HEK293 (cell line): ENCODE measurements around the gene DCN.

Experiments
- CTCF ChIA-PET: fragments of 350-600 bp; formaldehyde crosslinking; extraction: SDS; loops from one replicate; lab custom pipeline; 2021; ENCODE audit warnings: antibody characterized with exemption; lab: Yijun Ruan, JAX
- POLR2A ChIA-PET: fragments of 300-600 bp; formaldehyde crosslinking; extraction: SDS; loops from one replicate; lab custom pipeline; 2020; ENCODE audit warnings: antibody characterized with exemption, inconsistent platforms; lab: Yijun Ruan, JAX
- H3K27ac ChIP-seq: fragments of 200-500 bp; sonication (Bioruptor generic); 2 replicates; pipeline ENCODE4 v1.5.1; 2014; ENCODE audit warnings: low read depth, low read length, control low read depth, inconsistent platforms; ENCODE audit errors: extremely low read depth
- H3K36me3 ChIP-seq, 2 experiments: fragments of 200-500 bp in 1 of 2; sonication (Bioruptor generic) in 1 of 2; 1 replicate in 1 of 2; 2 replicates in 1 of 2; pipeline ENCODE4 v1.5.1; 2014 to 2017; ENCODE audit warnings: inconsistent platforms in 2 of 2, low read length in 2 of 2; ENCODE audit not compliant: control insufficient read depth in 2 of 2, insufficient read depth in 1 of 2
- H3K4me1 ChIP-seq: fragments of 200-500 bp; sonication (Bioruptor generic); 2 replicates; pipeline ENCODE4 v1.5.1; 2014; ENCODE audit warnings: mild to moderate bottlenecking, low read length, inconsistent platforms; ENCODE audit not compliant: control insufficient read depth, insufficient read depth
- H3K4me3 ChIP-seq: 2 replicates; pipeline ENCODE4 v1.5.1; 2011; ENCODE audit warnings: low read depth, mild to moderate bottlenecking, control low read depth, low read length, moderate library complexity
- H3K9me3 ChIP-seq: fragments of 200-500 bp; sonication (Bioruptor generic); 2 replicates; pipeline ENCODE4 v1.5.1; 2014; ENCODE audit warnings: low read depth, low read length, inconsistent platforms; ENCODE audit not compliant: control insufficient read depth, insufficient read depth
- BCL11B ChIP-seq: fragments of 450-650 bp; formaldehyde crosslinking; IDR thresholded peaks from 2 replicates; pipeline ENCODE4 v1.5.1; 2016; ENCODE audit warnings: low read depth, missing biosample characterization, missing genetic modification characterization
- GLIS1 ChIP-seq: fragments of 450-650 bp; formaldehyde crosslinking; IDR thresholded peaks from 2 replicates; pipeline ENCODE4 v1.5.1; 2016; ENCODE audit warnings: missing biosample characterization, missing genetic modification characterization
- MZF1 ChIP-seq: fragments of 450-650 bp; formaldehyde crosslinking; IDR thresholded peaks from 2 replicates; pipeline ENCODE4 v1.5.1; 2017; ENCODE audit warnings: missing biosample characterization, missing genetic modification characterization, borderline replicate concordance
- REST ChIP-seq: fragments of 450-650 bp; formaldehyde crosslinking; IDR thresholded peaks from 2 replicates; pipeline ENCODE4 v1.5.1; 2016; ENCODE audit warnings: missing biosample characterization, missing genetic modification characterization
- SCRT1 ChIP-seq: fragments of 450-650 bp; formaldehyde crosslinking; IDR thresholded peaks from 2 replicates; pipeline ENCODE4 v1.5.1; 2016; ENCODE audit warnings: missing biosample characterization, missing genetic modification characterization, borderline replicate concordance
- SP7 ChIP-seq: fragments of 450-650 bp; formaldehyde crosslinking; IDR thresholded peaks from 2 replicates; pipeline ENCODE4 v1.5.1; 2016; ENCODE audit warnings: missing biosample characterization, missing genetic modification characterization
- ZNF132 ChIP-seq: fragments of 450-650 bp; formaldehyde crosslinking; IDR thresholded peaks from 2 replicates; pipeline ENCODE4 v1.5.1; 2017; ENCODE audit warnings: missing biosample characterization, missing genetic modification characterization, borderline replicate concordance
- ZNF169 ChIP-seq: fragments of 450-650 bp; formaldehyde crosslinking; IDR thresholded peaks from 2 replicates; pipeline ENCODE4 v1.5.1; 2016; ENCODE audit warnings: missing biosample characterization, missing genetic modification characterization
- ZNF248 ChIP-seq: fragments of 450-650 bp; formaldehyde crosslinking; IDR thresholded peaks from 2 replicates; pipeline ENCODE4 v1.5.1; 2017; ENCODE audit warnings: missing biosample characterization, missing genetic modification characterization
- ZNF266 ChIP-seq: fragments of 450-650 bp; formaldehyde crosslinking; IDR thresholded peaks from 2 replicates; pipeline ENCODE4 v1.5.1; 2016; ENCODE audit warnings: missing biosample characterization, missing genetic modification characterization, low read depth
- ZNF274 ChIP-seq, 2 experiments: fragments of 200-500 bp in 1 of 2; fragments of 450-650 bp in 1 of 2; sonication (Bioruptor generic) in 1 of 2; formaldehyde crosslinking in 1 of 2; IDR thresholded peaks; 2 replicates each; pipeline versions ENCODE4 v1.5.1 to v1.6.1; 2014 to 2016; ENCODE audit warnings: borderline replicate concordance in 1 of 2, inconsistent platforms in 1 of 2, low read length in 1 of 2, missing biosample characterization in 1 of 2, missing genetic modification characterization in 1 of 2
- ZNF354C ChIP-seq: fragments of 450-650 bp; formaldehyde crosslinking; IDR thresholded peaks from 2 replicates; pipeline ENCODE4 v1.5.1; 2016; ENCODE audit warnings: missing biosample characterization, missing genetic modification characterization, low read depth, borderline replicate concordance
- ZNF792 ChIP-seq: fragments of 450-650 bp; formaldehyde crosslinking; IDR thresholded peaks from 2 replicates; pipeline ENCODE4 v1.5.1; 2016; ENCODE audit warnings: missing biosample characterization, missing genetic modification characterization
- TF ChIP-seq, protein P1 (sequence below): fragments of 450-650 bp; IDR thresholded peaks from 2 replicates; pipeline ENCODE4 v1.5.1; 2018; ENCODE audit warnings: missing biosample characterization, mild to moderate bottlenecking, missing genetic modification characterization

The DCN gene

DNA sequence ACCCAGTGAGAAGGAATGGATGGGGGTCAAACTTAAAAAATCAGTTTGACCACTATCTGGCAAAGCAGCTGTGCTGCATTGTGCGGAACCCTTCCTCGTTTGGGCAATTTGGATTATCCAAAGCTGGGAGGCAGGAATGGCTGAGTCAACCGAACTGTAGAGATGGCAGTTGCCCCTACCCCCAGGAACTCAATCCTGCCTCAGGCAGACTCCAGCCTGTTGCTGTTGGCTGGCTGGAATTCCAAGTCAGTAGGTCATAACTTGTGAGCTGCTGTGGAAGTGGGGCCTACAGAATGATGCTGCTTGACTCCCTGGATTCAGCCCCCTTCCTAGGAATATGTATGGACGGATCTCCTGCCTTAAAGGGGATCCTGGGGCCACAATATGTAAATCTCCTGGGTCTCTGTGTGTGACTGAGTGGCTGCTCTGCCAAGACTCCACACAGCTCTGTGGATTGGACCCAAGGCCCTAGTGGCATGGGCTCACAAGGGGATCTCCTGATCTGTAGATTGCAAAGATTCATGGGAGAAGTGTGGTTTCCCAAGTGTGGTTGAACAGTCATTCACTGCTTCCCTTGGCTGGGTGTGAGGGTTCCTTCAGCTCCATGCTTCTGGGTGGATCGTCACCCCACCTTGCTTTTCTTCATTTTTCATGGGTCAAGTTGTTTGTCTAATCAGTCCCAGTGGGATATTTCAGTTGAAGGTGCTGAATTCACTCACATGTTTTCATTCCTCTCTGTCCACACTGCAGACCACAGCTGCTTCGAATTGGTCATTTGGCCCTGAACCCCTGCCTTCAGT lies 90.5 kb downstream of the DCN start:
- CTCF ChIA-PET: interaction anchor here (0.6 to 0.7 kb wide), 2 partner anchors 189 to 1558 kb away, joined by 3 to 4 read pairs; no protein-coding TSS in a partner anchor

More for the DNA sequence above, 90.5 kb downstream of the DCN start:
- Histone ChIP-seq H3K4me1 (no peaks in the 10 kb centered on the region), H3K9me3 (no peaks in the 10 kb centered on the region), H3K4me3 (no peak overlapping the region), H3K36me3 (no peaks in the 10 kb centered on the region), H3K27ac (no peak overlapping the region)
- POLR2A ChIA-PET: no interaction called here
- TF ChIP-seq SCRT1 (tag by site-specific recombination) (no peak), ZNF132 (tag by site-specific recombination) (no peak), GLIS1 (no peak), BCL11B (tag by site-specific recombination) (no peak), ZNF169 (tag by site-specific recombination) (no peak), REST (tag by site-specific recombination) (no peak), ZNF792 (tag by site-specific recombination) (no peak), ZNF354C (tag by site-specific recombination) (no peak), SP7 (tag by site-specific recombination) (no peak), ZNF266 (tag by site-specific recombination) (no peak), ZNF248 (no peak), ZNF274 (IDR thresholded peaks at IDR 0.05; ENCODE audit: low read length) (no peak), ZNF274 (tag by site-specific recombination; IDR thresholded peaks at IDR 0.05; ENCODE audit: borderline replicate concordance) (no peak), MZF1 (no peak)
- TF ChIP-seq, protein P1, sequence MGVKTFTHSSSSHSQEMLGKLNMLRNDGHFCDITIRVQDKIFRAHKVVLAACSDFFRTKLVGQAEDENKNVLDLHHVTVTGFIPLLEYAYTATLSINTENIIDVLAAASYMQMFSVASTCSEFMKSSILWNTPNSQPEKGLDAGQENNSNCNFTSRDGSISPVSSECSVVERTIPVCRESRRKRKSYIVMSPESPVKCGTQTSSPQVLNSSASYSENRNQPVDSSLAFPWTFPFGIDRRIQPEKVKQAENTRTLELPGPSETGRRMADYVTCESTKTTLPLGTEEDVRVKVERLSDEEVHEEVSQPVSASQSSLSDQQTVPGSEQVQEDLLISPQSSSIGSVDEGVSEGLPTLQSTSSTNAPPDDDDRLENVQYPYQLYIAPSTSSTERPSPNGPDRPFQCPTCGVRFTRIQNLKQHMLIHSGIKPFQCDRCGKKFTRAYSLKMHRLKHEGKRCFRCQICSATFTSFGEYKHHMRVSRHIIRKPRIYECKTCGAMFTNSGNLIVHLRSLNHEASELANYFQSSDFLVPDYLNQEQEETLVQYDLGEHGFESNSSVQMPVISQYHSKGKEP: no peak
